GM12874 (cell line): ENCODE measurements around the gene ICE2.

Experiments used
- CTCF ChIP-seq: IDR thresholded peaks from 2 replicates; pipeline ENCODE4 v1.5.1; 2011; ENCODE audit warnings: low read depth, mild to moderate bottlenecking, control low read depth, low read length, moderate library complexity; ENCODE audit not compliant: insufficient read depth

ICE2 gene

GRCh38 chr15:60493166-60493565, 14.2 kb upstream of the ICE2 start:
- TF ChIP-seq CTCF = no peak

DNA sequence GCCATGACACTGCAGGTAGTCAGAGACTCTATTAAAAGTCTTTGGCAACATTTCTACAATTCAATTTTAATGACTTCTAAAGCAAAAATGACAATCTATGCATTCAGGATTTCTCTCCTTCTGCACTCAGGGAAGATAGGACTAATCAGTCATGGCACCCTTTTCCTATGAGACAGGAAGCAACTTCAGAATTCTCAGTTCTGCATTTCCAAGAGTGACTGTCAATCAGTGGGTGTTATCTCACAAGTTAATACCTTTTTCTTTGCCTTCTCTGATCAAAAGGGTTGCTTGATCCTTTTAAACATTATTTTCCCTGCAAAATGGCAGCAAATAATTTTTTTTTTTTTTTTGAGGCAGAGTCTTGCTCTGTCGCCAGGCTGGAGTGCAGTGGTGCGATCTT, 7.8 kb upstream of the ICE2 start:
- TF ChIP-seq CTCF = no peak

- TF ChIP-seq CTCF = no peak
Measured at GRCh38 chr15:60485365-60486055, 6.6 kb upstream of the ICE2 start.

DNA sequence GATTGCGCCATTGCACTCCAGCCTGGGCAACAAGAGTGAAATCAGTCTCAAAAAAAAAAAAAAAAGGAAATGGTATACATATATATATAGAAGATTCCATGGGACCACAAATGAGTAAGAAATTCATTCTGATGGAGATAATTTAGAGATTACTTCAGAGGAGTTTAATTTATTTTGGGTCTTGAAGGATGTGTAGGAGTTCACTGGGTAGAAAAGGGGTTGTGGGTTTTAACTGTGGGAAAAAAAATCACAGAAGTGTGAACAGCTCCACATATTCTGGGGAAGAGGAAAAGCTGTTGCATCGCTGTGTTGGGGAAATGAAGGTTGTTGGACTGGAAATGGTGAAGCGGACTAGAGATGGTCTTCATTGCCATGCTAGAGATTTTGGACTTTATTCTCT, 4.1 kb upstream of the ICE2 start:
- TF ChIP-seq CTCF = no peak

DNA sequence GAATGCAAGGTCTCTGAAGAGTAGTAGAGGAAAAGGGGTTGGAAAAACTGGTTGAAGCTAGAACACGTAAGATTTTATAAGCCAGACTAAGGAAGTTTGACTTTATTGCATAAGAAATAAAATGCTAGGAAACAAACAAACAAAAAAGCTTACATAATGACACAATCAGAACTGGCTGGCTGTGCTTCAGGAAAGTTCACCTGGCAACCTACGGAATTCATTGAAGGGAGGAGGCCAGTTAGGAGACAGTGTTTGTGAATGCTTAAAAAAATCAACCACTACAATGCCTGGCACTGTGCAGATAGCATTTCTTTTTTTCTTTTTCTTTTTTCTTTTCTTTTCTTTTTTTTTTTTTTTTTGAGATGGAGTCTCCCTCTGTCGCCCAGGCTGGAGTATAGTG, 1.9 kb upstream of the ICE2 start:
- no peak for TF ChIP-seq CTCF

- TF ChIP-seq CTCF = no peak
Measured at GRCh38 chr15:60480149-60480548, 1.2 kb upstream of the ICE2 start.

DNA sequence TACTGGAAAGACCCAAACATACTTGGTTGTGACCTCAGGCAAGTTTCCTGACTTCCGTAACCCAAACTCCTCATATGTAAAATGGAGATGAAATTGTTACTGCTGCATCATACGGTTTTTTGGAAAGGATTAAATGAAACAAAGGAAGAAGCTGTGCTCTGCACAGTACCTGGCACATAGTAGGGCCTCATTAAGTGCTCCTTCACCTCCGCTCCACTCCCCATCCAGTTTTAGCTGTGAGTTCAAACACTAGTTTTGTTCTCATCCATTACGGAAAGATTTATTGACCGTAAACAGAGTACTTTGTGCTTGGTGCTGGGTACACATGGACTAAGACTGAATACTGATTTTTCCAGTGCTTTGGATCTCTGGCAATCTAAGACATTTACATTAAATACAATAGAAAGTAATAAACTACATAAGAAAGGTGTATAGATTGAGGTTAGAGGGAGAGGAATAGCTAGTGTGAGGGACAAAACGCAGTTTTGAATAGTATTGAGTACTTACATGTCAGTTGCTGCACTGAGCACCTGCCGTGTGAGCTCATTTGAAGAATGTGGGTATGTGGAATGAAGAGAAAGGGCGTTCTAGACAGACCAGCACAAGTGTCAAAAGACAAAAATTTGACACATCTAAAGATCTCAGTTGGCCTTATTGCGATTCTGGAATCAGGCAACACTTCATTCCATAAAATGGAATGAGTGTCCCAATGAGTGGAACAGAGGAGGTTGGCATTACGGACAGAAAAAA, 594 bp upstream of the ICE2 start:
- TF ChIP-seq CTCF = no peak
